Liver (tissue), 3 donors: Measurements from ENCODE around the gene XKR3.

ENCODE experiments used
- EGR1 ChIP-seq, 2 donors: IDR thresholded peaks; 2 replicates each; pipeline ENCODE4 v1.6.1; 2016 to 2018; ENCODE audit warnings: antibody characterized with exemption in 2 of 2, low read depth in 2 of 2
- FOXA1 ChIP-seq: IDR thresholded peaks from 2 replicates; pipeline ENCODE4 v1.6.1; 2016; ENCODE audit warnings: antibody characterized with exemption
- GABPA ChIP-seq, 2 donors: IDR thresholded peaks in 1 of 2; conservative IDR thresholded peaks in 1 of 2; 2 replicates each; pipeline ENCODE4 v1.6.1; 2016; ENCODE audit warnings: antibody characterized with exemption in 2 of 2, mild to moderate bottlenecking in 1 of 2, moderate library complexity in 1 of 2
- RAD21 ChIP-seq, 2 donors: IDR thresholded peaks; 2 replicates each; pipeline ENCODE4 v1.6.1; 2016; ENCODE audit warnings: antibody characterized with exemption in 2 of 2, mild to moderate bottlenecking in 2 of 2
- SP1 ChIP-seq: IDR thresholded peaks from 2 replicates; pipeline ENCODE4 v1.6.1; 2018; ENCODE audit warnings: antibody characterized with exemption, mild to moderate bottlenecking
- TAF1 ChIP-seq: conservative IDR thresholded peaks from 2 replicates; pipeline ENCODE4 v1.6.1; 2016; ENCODE audit warnings: antibody characterized with exemption, mild to moderate bottlenecking
- YY1 ChIP-seq: IDR thresholded peaks from 2 replicates; pipeline ENCODE4 v1.6.1; 2016; ENCODE audit warnings: antibody characterized with exemption, mild to moderate bottlenecking
- TF ChIP-seq, protein P1 (sequence below): fragments of 150-350 bp; IDR thresholded peaks from 2 replicates; pipeline ENCODE4 v1.5.1; 2017; ENCODE audit warnings: improper control_type of control experiment, low read depth, low read length; ENCODE audit not compliant: missing input control
- TF ChIP-seq, protein P2 (sequence below): IDR thresholded peaks from 2 replicates; pipeline ENCODE4 v1.6.1; 2016; ENCODE audit warnings: antibody characterized with exemption, mild to moderate bottlenecking
- TF ChIP-seq, protein P3 (sequence below): IDR thresholded peaks from 2 replicates; pipeline ENCODE4 v1.6.1; 2016; ENCODE audit warnings: antibody characterized with exemption
- TF ChIP-seq, protein P4 (sequence below): IDR thresholded peaks from 2 replicates; pipeline ENCODE4 v1.6.1; 2016; ENCODE audit warnings: antibody characterized with exemption
- donor health status: healthy.
- donor health status: healthy.

DNA sequence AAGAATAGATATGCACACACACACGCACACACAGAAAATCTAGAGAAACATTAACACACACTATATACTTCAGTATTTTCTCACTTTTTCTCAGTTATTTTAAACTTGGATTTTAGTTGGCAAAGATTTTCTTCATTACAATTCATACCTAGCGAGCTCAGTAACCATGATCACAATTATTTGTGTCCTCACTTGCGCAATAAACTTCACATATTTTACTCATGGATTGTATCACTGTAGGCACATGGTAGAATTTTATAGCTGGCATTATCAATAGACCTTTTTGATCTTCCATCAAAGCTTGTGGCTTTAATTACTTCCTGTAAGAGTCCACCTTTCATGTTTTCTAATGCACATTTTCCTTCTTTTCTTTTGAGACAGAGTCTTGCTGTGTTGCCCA, 4.8 kb upstream of the XKR3 start:
- TF ChIP-seq, protein P1, sequence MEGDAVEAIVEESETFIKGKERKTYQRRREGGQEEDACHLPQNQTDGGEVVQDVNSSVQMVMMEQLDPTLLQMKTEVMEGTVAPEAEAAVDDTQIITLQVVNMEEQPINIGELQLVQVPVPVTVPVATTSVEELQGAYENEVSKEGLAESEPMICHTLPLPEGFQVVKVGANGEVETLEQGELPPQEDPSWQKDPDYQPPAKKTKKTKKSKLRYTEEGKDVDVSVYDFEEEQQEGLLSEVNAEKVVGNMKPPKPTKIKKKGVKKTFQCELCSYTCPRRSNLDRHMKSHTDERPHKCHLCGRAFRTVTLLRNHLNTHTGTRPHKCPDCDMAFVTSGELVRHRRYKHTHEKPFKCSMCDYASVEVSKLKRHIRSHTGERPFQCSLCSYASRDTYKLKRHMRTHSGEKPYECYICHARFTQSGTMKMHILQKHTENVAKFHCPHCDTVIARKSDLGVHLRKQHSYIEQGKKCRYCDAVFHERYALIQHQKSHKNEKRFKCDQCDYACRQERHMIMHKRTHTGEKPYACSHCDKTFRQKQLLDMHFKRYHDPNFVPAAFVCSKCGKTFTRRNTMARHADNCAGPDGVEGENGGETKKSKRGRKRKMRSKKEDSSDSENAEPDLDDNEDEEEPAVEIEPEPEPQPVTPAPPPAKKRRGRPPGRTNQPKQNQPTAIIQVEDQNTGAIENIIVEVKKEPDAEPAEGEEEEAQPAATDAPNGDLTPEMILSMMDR: no peak
- TF ChIP-seq, protein P2, sequence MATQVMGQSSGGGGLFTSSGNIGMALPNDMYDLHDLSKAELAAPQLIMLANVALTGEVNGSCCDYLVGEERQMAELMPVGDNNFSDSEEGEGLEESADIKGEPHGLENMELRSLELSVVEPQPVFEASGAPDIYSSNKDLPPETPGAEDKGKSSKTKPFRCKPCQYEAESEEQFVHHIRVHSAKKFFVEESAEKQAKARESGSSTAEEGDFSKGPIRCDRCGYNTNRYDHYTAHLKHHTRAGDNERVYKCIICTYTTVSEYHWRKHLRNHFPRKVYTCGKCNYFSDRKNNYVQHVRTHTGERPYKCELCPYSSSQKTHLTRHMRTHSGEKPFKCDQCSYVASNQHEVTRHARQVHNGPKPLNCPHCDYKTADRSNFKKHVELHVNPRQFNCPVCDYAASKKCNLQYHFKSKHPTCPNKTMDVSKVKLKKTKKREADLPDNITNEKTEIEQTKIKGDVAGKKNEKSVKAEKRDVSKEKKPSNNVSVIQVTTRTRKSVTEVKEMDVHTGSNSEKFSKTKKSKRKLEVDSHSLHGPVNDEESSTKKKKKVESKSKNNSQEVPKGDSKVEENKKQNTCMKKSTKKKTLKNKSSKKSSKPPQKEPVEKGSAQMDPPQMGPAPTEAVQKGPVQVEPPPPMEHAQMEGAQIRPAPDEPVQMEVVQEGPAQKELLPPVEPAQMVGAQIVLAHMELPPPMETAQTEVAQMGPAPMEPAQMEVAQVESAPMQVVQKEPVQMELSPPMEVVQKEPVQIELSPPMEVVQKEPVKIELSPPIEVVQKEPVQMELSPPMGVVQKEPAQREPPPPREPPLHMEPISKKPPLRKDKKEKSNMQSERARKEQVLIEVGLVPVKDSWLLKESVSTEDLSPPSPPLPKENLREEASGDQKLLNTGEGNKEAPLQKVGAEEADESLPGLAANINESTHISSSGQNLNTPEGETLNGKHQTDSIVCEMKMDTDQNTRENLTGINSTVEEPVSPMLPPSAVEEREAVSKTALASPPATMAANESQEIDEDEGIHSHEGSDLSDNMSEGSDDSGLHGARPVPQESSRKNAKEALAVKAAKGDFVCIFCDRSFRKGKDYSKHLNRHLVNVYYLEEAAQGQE: no peak
- no peak for TF ChIP-seq GABPA (IDR thresholded peaks at IDR 0.05 in 1 of 2, conservative IDR thresholded peaks at IDR 0.05 in 1 of 2)
- TF ChIP-seq EGR1 (IDR thresholded peaks at IDR 0.05; ENCODE audit: low read depth in 2 of 2): no peak
- TF ChIP-seq, protein P3, sequence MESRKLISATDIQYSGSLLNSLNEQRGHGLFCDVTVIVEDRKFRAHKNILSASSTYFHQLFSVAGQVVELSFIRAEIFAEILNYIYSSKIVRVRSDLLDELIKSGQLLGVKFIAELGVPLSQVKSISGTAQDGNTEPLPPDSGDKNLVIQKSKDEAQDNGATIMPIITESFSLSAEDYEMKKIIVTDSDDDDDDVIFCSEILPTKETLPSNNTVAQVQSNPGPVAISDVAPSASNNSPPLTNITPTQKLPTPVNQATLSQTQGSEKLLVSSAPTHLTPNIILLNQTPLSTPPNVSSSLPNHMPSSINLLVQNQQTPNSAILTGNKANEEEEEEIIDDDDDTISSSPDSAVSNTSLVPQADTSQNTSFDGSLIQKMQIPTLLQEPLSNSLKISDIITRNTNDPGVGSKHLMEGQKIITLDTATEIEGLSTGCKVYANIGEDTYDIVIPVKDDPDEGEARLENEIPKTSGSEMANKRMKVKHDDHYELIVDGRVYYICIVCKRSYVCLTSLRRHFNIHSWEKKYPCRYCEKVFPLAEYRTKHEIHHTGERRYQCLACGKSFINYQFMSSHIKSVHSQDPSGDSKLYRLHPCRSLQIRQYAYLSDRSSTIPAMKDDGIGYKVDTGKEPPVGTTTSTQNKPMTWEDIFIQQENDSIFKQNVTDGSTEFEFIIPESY: no peak
- TF ChIP-seq, protein P4, sequence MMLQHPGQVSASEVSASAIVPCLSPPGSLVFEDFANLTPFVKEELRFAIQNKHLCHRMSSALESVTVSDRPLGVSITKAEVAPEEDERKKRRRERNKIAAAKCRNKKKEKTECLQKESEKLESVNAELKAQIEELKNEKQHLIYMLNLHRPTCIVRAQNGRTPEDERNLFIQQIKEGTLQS: no peak
- TF ChIP-seq TAF1: no peak
- no peak for TF ChIP-seq SP1
- no peak for TF ChIP-seq YY1
- TF ChIP-seq RAD21 (IDR thresholded peaks at IDR 0.05): no peak
- no peak for TF ChIP-seq FOXA1
